SK-N-MC (cell line): ENCODE data around the gene MAP4.

Experiments
- DNase-seq: peaks from one replicate; pipeline ENCODE4 v3.0.0-alpha.2; 2011; ENCODE audit warnings: low read depth, low spot score
- H3K27ac ChIP-seq: fragments of 200-600 bp; sonication (generic); 2 replicates; pipeline ENCODE4 v1.5.1; 2016; ENCODE audit warnings: mixed run types
- H3K36me3 ChIP-seq: fragments of 200-600 bp; sonication (generic); 2 replicates; pipeline ENCODE4 v1.6.1; 2017; ENCODE audit warnings: antibody characterized with exemption, low read length, mixed read lengths; ENCODE audit not compliant: insufficient read depth
- H3K4me3 ChIP-seq: fragments of 200-600 bp; sonication (generic); 2 replicates; pipeline ENCODE4 v1.5.1; 2016
- H3K9ac ChIP-seq: fragments of 200-600 bp; sonication (generic); 2 replicates; pipeline ENCODE4 v1.8.0; 2017; ENCODE audit warnings: mixed run types, mixed read lengths; ENCODE audit not compliant: insufficient read length
- H3K9me3 ChIP-seq: fragments of 200-600 bp; sonication (generic); 2 replicates; pipeline ENCODE4 v1.6.1; 2017; ENCODE audit warnings: low read depth, mild to moderate bottlenecking, antibody characterized with exemption, low read length, moderate library complexity, mixed read lengths
- EZH2 ChIP-seq: fragments of 200-600 bp; sonication (generic); IDR thresholded peaks from one replicate; pipeline ENCODE4 v1.6.1; 2017; ENCODE audit warnings: antibody characterized with exemption
- FOXP2 ChIP-seq: optimal IDR thresholded peaks from 2 replicates; pipeline ENCODE3; 2011; ENCODE audit warnings: mild to moderate bottlenecking, moderate library complexity; ENCODE audit not compliant: insufficient read depth; ENCODE audit errors: extremely low read length, control extremely low read depth
- POLR2AphosphoS5 ChIP-seq: IDR thresholded peaks from 2 replicates; pipeline ENCODE4 v1.6.1; 2012; ENCODE audit warnings: mild to moderate bottlenecking, low read depth, low read length, borderline replicate concordance

MAP4 gene

GRCh38 chr3:47817609-47818008, 198.6 kb downstream of the MAP4 start:
- no peak overlapping the region for H3K9ac ChIP-seq
- H3K36me3 ChIP-seq, result no peaks in the 10 kb centered on the region; the same call in 1 of the 2 replicates
- no peak for DNase-seq
- H3K27ac ChIP-seq, result no peak overlapping the region
- H3K4me3 ChIP-seq, result no peak overlapping the region
- no peaks in the 10 kb centered on the region for H3K9me3 ChIP-seq
- TF ChIP-seq FOXP2 (no peak), EZH2 (no peak), POLR2AphosphoS5 (no peak)

- H3K36me3 ChIP-seq, result peaks cover 23% of the 10 kb centered on the region; the same call in 1 of the 2 replicates
- H3K4me3 ChIP-seq, result no peak overlapping the region
- no peak for DNase-seq
- H3K27ac ChIP-seq, result no peak overlapping the region
- no peaks in the 10 kb centered on the region for H3K9me3 ChIP-seq
- H3K9ac ChIP-seq, result no peak overlapping the region
- TF ChIP-seq POLR2AphosphoS5 (no peak), EZH2 (no peak), FOXP2 (no peak)
These were observed 202.6 kb downstream of the MAP4 start for GRCh38 chr3:47813551-47814177.

GRCh38 chr3:47804577-47804976, 211.6 kb downstream of the MAP4 start:
- H3K9me3 ChIP-seq, result no peaks in the 10 kb centered on the region
- peaks cover 2% of the 10 kb centered on the region; the same call in 1 of the 2 replicates for H3K36me3 ChIP-seq
- H3K9ac ChIP-seq, result no peak overlapping the region
- no peak for DNase-seq
- H3K4me3 ChIP-seq, result peak overlapping the region; percentile 83
- H3K27ac ChIP-seq, result no peak overlapping the region
- TF ChIP-seq EZH2, result no peak
- TF ChIP-seq FOXP2, result no peak
- TF ChIP-seq POLR2AphosphoS5, result no peak

- TF ChIP-seq POLR2AphosphoS5, result no peak
- no peak for TF ChIP-seq EZH2
- TF ChIP-seq FOXP2, result no peak
- Histone ChIP-seq H3K36me3 (no peaks in the 10 kb centered on the region; the same call in 1 of the 2 replicates), H3K9me3 (no peaks in the 10 kb centered on the region), H3K9ac (peak overlapping the region; percentile 85), H3K4me3 (peak overlapping the region; percentile 83), H3K27ac (peak overlapping the region; percentile 80)
- DNase-seq, result no peak
These were observed 212.7 kb downstream of the MAP4 start for GRCh38 chr3:47803480-47804025.

GRCh38 chr3:47802734-47803479, 213.3 kb downstream of the MAP4 start, which contains the start of gene DHX30:
Gene DHX30 (plus strand): TSS chr3:47803138. CDS start chr3:47810684, 7,546 bp downstream.
- DNase-seq, result no peak
- H3K4me3 ChIP-seq, result peak within 1 kb of the TSS; percentile 83
- TF ChIP-seq POLR2AphosphoS5 (peak; percentile 61; the same call in 1 of the 2 replicates), FOXP2 (no peak)
- H3K9ac ChIP-seq, result peak within 1 kb of the TSS; percentile 85
- peak within 1 kb of the TSS; percentile 80 for H3K27ac ChIP-seq
- H3K36me3 ChIP-seq, result no peaks in the 10 kb centered on the region
- no peaks in the 10 kb centered on the region for H3K9me3 ChIP-seq
